G401.6 (cell line): ENCODE results near the gene PLEKHG1.

Source experiments
- FAIRE-seq: peaks from 2 replicates; lab custom pipeline; 2012; peaks lifted over from hg19 to GRCh38; lab: Jason Lieb, UNC

PLEKHG1 gene

GRCh38 chr6:150589852-150590251 lies 9.8 kb upstream of the PLEKHG1 start:
- FAIRE-seq: no peak

- no peak for FAIRE-seq
Observed at GRCh38 chr6:150590446-150590845, 9.2 kb upstream of the PLEKHG1 start.

GRCh38 chr6:150592377-150592995 lies 7.2 kb upstream of the PLEKHG1 start:
- no peak for FAIRE-seq

DNA sequence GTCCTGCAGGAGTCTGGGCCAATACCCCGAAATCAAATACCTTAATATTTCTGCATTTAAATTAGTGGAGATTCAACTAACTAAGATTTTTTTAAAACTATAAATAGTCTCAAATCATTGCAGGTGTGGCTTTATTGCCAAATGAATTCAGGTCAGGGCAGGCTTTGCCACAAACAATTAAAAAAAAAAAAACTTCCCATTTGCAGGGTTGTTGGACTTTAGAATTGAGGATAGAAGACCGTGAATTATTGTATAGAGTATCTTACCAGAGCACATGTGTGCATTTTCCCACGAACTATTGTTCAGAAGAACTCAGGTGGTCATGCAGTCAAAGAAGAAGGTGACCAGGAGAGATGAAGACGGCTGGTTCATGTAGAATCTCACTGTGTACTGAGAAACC lies 6.6 kb upstream of the PLEKHG1 start:
- no peak for FAIRE-seq

- no peak for FAIRE-seq
Observed at GRCh38 chr6:150596439-150596838, 3.2 kb upstream of the PLEKHG1 start.

GRCh38 chr6:150598401-150598800 lies 1.3 kb upstream of the PLEKHG1 start:
- no peak for FAIRE-seq

GRCh38 chr6:150598858-150599198 lies 857 bp upstream of the PLEKHG1 start:
- FAIRE-seq: no peak

GRCh38 chr6:150600010-150600300 lies 270 bp downstream of the PLEKHG1 start:
- FAIRE-seq: no peak

GRCh38 chr6:150600301-150601017 lies 774 bp downstream of the PLEKHG1 start:
- no peak for FAIRE-seq

DNA sequence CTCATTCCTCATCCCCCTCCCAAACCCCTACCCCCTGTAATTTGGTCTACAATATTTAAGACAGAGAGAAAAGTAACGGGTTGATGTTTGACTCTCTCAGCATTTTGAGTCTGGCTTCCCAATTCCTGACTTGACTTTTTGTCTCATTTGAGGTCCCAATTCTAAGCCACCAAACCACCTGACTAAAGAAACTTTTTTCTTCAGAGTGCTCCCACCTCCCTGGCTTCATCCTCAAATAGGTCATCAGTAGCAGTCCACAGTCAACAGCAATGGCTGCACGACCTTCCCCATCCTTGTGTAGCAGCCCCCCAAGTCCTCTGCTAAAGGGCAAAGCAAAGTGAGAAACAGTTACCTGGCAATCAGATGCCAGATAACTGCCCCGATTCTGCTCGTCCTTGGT lies 1.8 kb downstream of the PLEKHG1 start:
- no peak for FAIRE-seq

- FAIRE-seq: no peak
Observed at GRCh38 chr6:150603176-150603575, 3.5 kb downstream of the PLEKHG1 start.

DNA sequence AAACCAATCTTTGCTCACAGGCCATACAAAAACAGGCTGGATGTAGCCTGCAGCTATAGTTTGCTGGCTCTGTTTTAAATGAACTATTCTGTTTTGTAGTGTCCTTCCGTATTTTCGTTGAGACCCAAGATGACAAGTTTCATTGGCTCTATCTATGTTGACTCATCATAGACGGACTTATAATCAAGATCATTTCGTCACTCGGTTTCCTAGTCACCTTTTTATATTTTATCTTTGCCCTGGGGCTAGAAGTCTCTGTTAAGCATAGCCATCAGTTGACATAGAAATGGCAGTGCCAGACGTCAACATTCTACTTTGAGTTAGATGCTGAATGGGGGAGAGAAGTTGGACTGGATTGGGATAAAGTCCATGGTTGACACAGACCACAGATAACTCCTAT lies 4.8 kb downstream of the PLEKHG1 start:
- FAIRE-seq: no peak

DNA sequence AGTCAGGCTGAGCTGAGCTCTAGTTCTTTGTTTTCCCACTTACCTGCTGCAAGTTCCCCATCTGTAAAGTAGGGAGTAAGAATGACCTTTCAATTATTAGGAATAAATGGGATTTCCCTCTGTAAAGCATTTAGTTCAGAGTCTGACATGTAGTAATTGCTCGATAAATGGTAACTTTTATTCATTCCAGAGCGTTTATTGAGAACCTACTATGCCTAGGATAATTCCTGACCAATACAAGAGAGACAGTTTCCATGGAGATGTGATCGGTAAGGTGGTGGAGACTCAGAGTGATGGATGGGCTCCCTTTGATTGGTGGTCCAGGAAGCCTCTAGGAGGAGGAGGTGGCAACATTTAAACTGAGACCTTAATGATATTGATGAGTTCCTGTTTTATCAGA lies 5.6 kb downstream of the PLEKHG1 start:
- no peak for FAIRE-seq

GRCh38 chr6:150606168-150606591 lies 6.5 kb downstream of the PLEKHG1 start:
- no peak for FAIRE-seq

DNA sequence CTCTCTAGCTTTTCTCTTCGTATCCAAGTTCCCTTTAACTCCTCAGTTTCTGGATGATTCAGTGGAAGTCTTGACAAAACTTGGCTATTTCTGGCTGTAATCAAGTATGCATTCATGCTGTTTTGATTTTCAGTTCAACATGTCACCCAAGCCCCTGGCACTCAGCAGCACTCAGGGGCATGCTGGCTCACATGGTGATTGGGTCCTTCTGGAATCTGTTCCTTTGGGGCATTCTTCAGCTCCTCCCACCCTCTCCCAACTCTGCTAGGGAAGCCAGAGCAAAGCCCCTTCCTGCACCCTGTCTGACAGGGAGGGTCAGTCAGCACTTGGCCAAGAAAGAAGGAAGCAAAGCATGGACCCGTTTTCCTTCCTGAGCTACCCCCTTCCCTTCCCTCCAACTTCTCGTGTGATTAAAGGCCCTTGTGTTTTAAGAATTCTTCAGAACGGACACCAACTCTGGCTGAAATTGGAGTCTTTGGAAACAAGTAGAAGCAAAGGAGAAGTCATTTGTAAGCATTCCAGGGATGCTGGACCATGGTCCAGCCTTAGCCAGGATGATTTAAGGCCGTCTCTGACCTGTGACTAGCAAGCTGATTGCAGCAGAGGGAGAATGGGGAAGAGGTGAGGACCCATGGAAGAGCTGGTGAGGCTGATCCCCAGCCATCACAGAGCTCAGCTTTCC lies 7.1 kb downstream of the PLEKHG1 start:
- no peak for FAIRE-seq

DNA sequence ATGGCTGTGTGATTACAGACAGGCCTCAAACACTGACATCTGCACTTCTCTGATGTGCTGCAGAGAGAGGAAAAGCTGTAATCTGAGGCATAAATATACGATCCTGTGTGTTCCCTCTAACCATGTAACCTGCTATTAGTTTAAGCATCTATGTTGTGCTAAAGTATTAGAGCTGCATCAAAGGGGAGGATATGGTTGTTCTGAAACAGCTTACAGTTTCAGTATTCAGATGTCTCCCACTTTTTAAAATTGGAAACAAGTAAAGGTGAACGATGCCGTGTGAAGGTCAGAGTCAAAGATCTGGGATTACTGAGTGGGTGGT lies 7.6 kb downstream of the PLEKHG1 start:
- FAIRE-seq: no peak

- FAIRE-seq: no peak
Observed at GRCh38 chr6:150610584-150610983, 10.9 kb downstream of the PLEKHG1 start.

DNA sequence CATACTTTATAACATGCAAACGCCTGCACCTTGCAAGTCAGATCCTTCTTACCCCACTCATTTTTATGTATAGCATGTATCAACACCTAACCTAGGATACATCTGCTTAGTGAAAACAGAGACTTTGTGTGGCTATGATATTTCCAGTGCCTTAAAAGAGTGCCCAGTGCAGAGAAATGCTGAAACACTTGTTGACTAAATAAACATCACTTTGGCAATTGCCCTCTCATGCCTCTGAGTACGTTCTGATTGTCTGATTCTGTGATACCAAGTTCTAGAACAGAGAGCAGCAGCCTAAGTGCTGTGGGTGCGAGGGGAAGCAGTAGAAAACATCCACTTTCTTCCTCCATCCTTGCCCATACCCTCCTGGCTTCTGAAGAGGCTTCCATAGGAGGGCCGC lies 13.6 kb downstream of the PLEKHG1 start:
- FAIRE-seq: no peak

DNA sequence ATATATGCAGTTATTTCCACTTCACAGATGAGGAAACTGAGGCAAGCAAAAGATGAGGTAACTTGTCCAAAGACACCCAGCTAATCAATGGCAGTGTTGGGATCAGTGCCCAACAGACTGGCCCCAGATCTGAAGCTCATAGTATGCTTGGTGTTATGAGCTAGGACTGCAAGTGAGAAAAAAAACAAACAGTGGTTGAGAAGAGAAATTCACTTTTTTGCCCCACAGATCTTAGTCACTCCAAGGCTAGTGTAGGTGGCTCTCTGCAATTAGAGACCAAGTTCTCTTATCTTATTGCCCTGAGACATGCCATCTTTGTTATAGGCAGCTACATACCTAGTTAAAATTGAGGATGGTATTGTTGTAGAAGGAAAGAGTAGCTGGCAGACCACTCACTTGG lies 16.3 kb downstream of the PLEKHG1 start:
- FAIRE-seq: no peak

DNA sequence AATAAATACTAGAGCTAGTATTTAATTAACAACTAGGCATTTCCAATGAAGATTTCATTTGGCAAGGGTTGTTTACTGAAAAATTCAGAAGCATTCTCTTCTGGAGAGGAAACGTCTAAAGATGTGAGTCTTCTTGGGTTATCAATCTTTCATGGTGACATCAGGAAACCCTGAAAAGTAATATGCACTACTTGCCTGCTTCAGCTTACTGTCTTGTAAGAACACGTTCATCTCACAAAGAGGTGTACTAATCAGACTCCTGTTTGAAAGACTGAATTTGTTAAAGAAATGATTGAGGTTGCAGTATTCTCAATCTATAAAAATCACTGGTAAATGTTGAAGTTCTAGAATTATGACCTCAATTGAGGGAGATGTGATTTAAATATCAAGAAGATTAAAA lies 16.9 kb downstream of the PLEKHG1 start:
- no peak for FAIRE-seq

DNA sequence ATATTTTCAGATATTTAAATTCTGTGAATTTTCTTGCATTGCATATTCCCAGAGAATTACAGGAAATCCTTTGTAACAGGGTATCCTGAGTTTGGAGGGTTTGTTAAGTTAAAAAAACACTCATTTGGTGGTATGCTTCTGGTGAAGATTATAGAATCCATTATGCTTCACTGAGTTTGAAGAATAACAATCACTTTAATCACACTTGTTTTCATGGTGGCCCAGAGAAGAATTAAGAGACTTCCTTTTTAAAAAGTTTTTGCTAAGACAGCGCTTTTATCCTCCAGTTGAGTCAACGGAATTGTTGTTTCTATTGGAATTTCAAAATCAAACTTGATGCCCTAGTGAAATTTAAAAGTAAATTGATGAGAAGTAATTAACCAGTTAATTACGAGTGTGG lies 17.4 kb downstream of the PLEKHG1 start:
- FAIRE-seq: no peak

- FAIRE-seq: no peak
Observed at GRCh38 chr6:150617496-150618460, 18.1 kb downstream of the PLEKHG1 start.

DNA sequence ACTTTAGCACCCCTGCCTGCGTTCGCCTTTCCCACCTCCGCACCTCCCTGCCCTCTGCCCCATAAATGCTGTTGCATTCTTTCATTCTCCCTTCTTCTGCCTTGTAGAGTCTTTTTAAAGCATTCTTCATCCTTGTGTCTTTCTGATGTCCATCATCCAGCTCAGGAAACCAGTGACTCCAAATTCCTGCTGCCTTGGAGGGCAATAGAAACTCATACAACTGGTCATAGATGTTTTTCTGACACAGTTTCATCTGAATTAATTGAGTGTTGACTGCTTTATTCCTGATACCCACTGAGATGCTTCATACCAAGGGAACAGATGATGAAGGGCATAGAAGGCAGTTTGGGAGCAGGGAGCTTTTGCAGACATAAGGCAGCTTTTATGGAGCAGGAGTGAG lies 19.6 kb downstream of the PLEKHG1 start:
- no peak for FAIRE-seq
